ENCODE data around the gene TSHB.

- TF ChIP-seq CTCF (IDR thresholded peaks at IDR 0.05) (no peak), ZFX (IDR thresholded peaks at IDR 0.05; ENCODE audit: borderline replicate concordance) (no peak)
Measured at GRCh38 chr1:115065021-115065420, 35.4 kb downstream of the TSHB start.

Measured in 22Rv1 (cell line).